Left forelimb (tissue), 1 donor: ENCODE measurements around the gene SLC7A8.

Experiments
- DNase-seq: peaks from one replicate; pipeline ENCODE4 v3.0.0-alpha.2; 2018; ENCODE audit warnings: low spot score

SLC7A8 gene

DNA sequence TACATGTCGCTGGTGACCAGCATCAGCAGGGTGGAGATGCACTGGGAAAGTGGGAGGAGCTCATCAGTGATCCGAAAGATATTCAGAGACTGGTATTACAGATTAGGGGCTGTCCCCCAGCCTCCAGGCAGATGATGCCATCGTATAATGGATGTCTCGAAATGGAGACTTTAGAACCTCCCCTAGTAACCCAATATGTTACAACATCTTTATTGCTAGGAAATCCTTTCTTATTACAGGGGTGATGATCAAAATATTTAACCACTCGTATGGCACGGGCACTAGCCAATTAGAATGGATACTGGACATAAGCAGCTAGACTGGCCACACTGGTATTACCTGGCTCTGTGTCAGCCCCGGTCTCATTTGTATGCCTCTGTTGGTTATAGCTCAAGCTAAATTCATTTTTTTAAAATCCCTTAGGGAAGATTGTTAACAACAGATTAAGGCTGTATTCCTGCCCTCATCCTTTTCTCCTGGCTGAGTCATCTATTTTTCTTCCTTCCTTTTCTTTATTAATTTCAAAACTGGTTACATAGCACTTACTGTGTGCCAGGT is 53.6 kb downstream of the SLC7A8 start:
- no peak for DNase-seq

DNA sequence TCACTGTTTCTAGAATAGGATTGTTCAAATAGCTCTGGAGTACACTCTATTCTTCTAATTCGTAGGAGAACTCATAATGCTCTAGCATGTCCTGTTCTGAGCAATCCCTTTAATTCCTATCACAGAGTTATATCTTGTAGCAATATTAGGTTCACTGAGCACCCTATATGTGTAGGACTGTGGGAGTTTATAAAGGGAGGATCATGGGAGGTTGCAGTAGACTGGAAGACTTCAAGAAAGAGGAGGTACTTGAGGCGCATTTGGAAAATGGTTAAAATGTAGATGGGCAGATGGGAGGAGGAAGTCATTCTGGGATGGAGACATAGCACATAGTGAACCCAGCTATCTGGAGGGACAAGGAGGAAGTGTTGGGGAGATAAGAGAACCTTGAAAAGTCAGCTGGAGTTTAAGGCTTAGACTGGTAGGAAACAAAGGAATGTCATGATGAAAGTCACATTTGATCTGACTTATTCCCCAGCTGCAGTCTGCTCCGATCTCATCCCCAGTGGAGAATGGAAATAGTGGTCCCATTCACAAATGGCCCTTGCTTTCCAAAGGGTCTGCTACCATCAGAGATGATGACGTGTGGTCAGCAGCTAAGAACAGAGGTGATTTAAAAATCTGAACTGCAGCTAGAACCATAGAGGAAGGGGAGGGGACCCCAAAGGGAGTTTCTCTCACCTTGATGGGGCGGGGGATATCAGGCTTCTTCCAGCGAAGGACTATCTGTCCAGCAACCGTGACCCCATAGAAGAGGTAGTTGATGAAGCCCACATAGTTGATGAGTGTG is 54.3 kb downstream of the SLC7A8 start:
- no peak for DNase-seq

DNA sequence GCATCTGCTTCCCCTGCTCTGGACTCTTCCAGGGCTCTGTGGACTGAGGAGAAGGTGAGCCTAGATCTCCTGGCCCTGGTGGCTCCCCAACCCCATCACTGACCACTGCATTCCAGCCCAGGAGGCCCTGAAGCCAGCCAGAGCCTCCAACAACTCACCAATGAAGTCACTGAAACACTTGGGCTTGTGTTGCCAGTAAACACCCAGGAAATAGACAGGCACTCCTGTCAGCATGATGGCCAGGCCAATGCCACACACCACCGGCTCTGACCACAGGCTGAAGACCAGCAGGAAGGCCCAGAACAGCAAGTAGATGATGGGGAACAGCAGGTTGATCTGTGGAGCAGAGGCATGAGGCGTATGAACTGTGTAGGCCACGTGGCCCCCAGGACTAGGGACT is 55.6 kb downstream of the SLC7A8 start:
- no peak for DNase-seq

DNA sequence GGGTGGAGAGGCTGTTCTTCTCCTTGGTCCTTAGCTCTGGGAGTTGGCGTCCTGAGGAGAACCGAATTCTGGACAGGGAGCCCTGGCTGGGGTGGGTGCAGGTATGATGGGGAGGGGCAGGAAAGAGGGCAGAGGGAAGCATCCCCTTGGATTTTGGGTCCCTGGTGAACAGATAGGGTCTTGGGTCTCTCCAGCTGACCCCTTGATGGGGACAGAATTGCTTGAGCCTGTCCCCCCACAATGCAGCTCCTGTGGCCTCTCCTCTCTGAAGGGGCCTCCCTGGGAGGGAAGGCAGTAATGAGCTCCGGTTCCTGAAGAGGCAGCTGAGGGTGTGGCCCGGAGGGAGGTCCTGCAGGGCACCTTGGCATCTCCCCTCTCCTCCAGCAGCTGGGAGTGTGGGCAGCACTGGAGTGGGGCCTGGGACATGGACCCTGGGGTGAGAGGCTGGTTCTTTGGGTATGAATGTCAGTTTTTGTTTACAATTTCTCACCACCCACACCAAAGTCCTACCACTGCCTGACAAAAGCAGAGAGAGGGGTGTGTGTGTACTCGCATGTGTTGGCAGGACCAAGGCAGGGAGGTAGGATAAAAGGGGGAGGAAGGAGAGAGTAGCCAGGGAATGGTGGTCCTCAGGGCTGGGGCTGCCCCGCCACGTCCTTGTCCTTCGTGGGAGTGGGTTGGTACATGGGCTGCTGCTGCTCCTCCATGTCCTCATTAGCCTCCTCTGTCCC is 56.7 kb downstream of the SLC7A8 start:
- no peak for DNase-seq

DNA sequence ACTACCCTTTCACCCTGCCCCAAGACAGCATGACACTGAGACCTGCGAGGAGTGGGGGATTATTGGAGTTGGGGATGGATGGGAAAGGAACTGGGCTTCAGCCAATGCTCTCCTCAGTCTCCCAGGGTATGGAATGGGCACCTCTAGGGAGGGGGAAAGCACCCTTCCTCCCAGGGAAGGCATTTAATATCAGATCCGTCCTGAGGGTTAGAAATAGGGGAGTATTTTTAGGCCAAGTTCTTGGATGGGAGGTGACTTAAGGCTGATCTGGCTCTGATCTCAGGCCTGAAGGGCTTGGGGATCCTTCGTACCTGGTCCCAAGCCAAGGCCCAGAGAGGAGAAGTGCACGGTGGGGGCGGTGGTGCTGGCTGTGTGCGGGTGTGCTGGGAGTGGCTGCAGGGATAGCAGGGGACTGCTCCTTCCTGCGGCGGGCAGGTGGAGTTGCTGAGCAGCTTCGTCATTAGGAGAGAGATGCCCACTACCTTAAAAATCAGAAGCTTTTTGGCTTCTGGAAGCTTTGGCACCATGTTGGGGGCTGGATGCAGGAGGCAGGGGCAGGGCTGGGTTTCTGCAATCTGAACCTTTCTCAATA is 57.4 kb downstream of the SLC7A8 start:
- no peak for DNase-seq

DNA sequence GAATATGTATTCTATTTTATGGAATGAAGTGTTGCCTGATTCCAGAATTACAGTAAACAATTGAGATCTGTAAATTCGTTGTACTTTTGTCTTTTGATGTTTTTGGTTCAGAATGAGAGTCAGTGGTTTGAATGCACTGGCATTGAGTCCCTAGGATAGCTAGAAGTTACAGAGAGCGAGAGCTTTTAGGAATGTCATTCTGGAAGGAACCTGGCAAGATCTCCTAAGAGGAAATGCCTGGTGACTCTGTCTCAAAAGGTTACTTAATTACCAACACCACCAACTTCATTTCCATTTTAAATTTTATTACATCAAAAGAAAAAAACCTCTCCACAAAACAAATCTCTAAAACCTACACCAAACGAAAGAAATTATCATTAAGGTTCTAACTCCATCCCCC is 58.4 kb downstream of the SLC7A8 start:
- no peak for DNase-seq

DNA sequence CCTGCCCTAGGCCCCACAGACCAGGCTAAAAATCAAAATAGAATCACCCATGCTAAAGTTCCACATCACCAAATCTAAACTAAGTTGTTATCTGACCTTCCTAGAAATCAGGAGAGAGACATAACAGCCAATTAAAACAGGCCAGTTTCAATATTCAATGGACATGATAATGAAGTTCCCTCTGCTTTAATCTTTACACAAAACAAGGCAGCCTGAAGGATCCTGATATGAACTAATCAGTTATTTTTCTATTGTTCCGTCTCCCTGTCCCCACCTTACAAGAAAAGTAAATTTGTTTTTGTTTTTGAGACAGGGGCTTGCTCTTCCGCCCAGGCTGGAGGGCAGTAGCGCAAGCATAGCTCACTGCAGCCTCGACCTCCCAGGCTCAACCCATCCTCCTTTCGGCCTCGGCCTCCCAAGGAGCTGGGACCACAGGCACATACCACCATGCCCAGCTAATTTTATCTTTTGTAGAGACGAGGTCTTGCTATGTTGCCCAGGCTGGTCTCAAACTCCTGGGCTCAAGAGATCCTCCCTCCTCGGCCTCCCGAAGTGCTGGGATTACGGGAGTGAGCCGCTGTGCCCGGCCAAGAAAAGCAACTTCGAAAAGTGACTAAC is 59.0 kb downstream of the SLC7A8 start:
- no peak for DNase-seq

DNA sequence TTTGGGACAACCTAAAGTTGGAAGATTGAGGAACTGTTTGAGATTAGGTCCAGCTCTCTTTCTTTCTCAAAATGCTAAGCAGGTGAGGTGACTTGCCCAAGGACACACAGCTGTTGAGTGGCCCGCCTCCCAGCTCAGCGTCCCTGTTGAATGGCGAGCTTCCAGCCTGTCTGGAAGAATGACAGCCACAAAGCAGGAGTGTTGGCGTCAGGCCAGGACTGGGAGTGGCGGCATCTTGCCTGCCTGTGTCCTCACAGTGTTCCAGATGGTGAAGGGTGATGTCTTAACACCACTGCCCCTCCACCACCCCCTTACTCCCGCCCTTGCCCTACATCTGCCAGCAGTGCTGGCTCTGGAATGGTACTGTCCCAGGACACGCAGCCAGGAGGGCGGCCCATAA is 60.0 kb downstream of the SLC7A8 start:
- DNase-seq, result no peak

DNA sequence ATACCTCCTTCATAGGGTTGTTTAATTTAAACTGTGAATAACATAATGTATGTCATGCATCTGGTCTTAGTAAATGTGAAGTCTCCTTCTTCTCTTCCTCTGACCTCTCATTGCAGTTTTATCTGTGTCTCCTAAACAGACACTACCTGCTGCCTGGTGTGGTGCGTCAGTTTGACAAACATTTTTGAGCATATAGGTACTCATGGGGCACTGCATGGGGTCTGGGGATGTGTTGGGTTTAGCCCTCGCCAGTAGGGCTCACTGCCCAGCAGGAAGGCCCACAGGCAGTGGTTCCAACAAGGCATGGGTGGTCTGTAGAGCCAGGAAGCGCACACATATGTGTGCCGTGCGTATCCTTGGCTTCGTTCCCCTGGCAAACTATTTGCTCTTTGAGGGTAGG is 61.4 kb downstream of the SLC7A8 start:
- DNase-seq, result no peak

DNA sequence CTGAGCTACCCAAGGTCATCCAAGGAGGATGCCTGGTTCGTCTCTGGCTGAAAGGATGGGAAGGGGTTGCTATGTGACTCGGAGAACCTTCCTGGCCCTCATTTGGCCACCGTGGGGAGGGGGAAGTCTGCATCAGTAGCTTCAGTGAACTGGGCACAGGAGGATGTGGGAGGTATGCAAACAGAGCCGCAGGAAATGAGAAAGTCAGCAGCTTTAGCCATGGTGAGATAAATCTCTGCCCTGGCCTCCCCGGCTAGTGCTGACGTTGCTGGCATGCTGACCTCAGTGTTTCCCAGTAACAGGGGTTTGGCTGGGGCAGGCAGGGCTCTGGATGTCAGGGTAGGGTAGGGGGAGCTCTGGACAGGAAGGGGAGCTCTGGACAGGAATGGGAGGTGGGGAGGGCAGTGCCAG is 62.1 kb downstream of the SLC7A8 start:
- DNase-seq, result no peak

DNA sequence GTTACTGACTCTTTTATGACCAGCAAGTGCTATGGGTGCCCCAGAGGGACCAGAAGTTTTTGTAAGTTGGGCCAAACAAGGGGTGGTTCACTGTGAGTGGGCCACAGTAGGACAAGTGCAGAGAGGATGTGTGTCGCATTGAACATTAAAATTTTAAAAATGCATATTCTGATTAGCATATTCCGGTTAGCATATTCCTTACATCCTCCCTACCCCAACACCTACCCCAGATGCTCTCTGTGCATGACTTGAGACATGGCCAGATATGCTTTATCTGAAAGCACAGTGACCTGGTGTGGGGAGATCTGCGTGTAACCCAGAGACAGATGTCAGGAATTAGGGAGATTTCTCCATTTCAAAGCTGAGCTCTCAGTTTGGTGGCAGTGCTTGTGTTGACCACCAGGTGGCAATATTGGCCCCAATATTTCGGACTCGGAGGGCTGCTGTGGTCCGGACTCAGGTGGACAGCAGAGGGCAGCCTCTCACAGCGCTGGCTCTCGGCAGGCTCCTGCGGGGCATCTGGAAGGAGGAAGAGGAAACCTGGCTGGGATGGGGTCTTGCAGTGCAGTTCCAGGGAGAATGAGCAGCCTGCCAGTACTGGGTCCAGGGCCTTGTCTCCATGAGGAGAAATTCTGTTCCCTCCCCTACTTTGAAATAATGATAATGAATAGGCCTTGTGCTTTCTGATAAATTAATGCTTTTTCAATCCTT is 62.8 kb downstream of the SLC7A8 start:
- DNase-seq, result peak; percentile 89

DNA sequence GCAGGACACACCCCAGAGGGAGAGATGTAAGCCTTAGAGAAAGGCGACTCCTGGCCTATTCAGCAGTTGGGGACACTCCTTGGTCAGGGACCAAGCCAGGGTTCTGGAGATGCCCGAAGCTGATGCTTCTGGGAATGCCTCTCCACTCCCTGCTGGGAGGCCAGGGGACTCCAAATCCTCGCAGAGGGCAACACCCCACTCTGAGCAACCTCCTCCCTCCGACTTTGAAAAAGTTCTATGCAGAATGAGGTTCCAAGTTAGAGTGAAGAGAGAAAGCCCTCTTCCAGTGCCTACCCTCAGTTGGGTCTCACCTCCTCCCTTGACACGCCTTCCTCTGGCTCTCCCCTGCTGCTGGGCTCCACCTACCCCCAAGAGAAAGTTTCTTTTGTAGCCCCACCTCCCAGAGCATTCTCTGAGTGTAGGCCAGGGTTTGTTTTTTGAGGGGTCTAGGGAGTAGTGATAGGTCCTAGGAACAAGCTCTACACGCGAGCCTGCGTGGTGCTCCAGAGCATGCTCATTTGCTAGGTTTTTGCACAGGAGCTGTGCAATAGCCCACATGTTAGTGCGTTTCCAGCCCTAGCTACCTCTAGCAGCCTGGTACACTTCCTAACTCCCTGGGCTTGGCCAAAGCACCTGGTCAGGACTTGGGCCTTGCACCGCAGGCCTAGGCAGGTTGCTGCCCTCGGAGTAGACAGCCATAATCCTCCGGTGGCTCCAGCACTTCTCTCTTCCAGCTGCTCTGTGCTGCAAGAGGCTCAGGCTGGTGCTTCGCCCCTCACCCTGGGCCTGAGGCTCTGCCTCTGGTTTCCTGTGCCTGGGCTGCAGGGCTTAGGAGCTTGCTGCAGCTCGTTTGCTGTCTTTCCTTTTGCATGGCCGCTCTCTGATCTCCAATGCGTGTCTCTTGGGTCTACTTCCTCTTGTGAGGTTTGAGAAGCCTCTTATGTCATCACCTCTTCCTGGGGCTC is 63.8 kb downstream of the SLC7A8 start:
- no peak for DNase-seq

DNA sequence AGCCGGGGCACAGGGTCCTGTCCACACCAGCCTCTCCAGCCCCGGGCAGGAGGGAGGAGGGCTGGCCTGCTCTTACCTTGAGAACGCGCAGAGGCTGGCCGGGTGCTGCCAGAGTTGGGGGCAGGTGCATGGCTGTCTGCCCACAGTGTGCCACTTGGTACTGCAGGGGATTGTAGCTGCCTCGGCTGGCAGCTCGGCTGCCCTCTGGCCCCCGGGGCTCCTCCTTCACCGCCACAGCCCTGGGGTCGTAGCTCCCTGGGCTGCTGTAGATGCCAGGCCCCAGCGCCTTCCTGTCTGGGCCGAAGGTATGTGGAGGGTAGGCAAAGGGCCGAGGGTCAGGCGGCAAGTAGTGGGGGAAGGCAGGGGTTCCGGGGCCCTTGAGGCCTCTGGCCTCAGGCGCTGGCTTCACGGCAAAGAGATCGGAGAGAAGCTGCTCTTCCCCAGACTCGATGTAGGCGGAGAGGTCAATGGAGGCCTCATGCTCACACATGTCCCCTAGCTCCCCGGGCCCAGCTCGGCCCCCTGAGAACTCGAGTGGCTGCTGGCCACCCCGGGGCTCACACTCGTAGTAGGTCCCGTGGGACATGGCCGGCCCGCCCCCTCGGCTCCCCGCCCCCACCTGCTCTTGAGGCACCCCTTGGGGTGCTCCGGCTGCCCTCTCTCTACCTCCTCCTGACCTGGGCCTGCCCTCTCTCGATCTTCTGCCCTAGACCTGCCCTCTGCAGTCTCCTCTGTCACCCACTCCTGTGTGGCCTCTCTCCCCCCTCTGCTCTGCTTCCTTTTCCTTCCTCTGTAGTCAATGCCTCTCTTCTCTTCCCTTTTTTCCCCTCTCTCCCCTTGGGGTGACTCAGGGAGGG is 64.7 kb downstream of the SLC7A8 start, which contains the start of gene CEBPE:
Gene CEBPE (minus strand): TSS at position 750 of the 857 bp plus-strand sequence. CDS start 164 bp downstream, at position 586.
- DNase-seq, result no peak

DNA sequence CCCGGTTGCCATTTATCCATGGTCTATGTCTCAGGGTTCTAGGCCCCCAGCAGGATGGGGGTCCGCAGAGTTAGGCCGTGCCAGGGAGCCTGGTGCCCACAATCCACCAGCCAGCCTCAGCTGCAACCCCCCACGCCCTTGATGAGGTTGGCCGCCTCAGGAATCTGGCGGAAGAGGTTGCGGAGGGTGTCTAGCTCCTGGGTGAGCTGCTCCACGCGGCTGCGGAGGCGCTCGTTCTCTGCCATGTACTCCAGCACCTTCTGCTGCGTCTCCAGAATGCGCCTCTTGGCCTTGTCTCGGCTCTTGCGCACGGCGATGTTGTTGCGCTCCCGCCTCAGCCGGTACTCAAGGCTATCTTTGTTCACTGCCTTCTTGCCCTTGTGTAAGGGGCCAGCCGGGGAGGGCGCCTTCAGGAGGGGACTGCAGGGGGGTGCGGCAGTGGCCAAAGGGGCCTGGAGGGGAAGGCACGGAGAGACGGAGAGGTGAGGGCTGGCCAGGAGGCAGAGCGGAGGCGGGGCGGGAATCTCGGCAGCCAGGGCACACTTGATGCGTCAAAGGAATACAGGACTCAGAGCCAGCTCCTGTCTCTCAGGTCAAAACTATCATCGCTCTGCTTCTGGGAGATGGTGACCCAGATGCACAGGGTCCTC is 66.0 kb downstream of the SLC7A8 start:
- DNase-seq, result no peak

DNA sequence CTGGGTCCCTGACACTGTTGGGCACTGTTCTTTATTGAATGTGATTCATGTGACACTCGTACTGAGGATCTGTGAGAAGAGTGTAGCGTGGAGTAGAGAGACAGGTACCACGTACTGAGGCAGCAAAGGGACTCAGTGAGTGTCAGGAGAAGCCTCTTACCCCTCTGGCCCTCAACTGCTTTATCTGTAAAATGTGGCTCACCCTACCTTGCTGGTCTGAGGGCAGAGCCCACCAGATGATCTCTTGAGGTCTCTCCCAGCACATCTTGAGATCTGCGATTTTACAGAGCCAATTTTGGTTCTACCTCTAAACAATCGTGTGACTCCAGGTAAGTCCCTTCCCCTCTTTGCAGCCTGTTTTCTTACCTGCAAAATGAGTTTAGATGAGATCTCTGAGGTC is 67.5 kb downstream of the SLC7A8 start:
- no peak for DNase-seq

DNA sequence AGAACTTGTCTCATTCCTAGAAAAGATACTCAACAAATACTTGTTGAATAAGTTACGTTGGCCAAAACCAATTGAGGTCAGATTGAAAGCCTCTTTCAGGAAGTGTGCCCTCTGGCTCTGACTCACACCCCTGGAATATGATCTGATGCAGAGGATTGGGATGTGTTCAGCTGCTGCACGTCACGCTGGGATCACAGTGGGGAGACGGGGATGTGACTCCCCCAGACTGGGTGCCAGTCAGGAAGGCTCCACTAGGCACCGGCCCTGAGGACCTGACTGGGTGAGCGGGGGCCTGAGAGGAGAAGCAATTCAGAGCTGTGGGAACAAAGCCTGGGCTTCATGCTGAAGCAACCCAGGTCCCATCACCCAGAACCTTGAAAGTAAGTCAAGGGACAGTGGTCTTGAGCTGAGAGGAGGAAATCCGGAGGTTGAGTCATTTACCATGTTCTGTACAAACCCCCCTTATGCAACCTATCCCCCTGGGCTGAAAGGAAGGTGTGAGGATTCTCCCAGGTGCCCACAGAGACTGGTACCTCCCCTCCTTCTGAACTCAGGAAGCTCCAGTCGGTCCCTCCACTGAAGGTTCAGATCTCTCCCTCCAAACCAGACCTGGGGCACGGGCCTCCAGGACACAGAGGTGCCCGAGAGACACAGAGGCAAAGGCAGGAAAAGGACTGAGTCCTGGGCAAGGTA is 68.3 kb downstream of the SLC7A8 start:
- no peak for DNase-seq

DNA sequence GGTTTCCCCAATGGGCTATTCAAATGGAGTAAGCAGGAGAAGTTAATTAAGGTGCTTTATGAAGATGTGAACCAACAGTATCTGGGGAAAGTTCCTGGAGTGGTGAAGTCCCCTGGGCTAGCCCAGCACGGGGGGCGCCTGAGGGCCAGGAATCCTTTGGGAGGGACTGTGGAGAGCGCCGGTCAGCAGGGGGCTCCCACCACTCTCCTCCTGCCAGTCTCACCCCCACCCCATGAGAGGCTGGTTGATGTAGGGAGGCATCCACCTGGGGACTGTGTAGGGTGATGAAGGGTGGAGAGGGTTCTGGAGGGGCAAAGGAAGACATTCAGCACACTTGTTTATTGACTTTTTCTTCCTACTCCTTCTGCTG is 68.8 kb downstream of the SLC7A8 start:
- no peak for DNase-seq

DNA sequence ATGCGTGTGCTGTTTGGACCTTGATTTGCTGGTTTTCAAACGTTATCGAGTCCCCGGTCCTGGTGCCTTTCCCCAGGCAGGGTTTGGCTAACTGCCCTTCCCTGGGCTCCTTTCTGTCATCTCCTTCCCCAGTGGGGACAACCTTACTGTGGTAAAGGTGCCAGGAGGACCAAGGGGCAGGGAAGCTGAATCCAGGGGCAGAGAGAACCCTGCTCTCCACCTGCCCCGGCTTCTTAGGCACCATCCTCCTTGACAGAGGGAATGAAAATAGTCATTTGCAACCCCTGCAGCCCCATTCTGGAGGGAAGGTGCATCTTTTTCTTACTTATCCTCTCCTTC is 69.4 kb downstream of the SLC7A8 start:
- no peak for DNase-seq
